Body of pancreas (tissue), 4 donors: Measurements from ENCODE around the gene CACNB3.

Source experiments
- POLR2A ChIP-seq, 3 donors: fragments of 450-650 bp; IDR thresholded peaks; one replicate each; pipeline ENCODE4 v1.6.1; 2016; ENCODE audit warnings: antibody characterized with exemption in 3 of 3, mild to moderate bottlenecking in 2 of 3
- TF ChIP-seq, protein P1 (sequence below), 7 experiments: fragments of 450-650 bp in 4 of 7; fragments of 200-600 bp in 3 of 7; sonication (generic) in 3 of 7; IDR thresholded peaks; one replicate each; pipeline ENCODE4 v1.5.1; 2016 to 2019; ENCODE audit warnings: antibody characterized with exemption in 7 of 7

DNA sequence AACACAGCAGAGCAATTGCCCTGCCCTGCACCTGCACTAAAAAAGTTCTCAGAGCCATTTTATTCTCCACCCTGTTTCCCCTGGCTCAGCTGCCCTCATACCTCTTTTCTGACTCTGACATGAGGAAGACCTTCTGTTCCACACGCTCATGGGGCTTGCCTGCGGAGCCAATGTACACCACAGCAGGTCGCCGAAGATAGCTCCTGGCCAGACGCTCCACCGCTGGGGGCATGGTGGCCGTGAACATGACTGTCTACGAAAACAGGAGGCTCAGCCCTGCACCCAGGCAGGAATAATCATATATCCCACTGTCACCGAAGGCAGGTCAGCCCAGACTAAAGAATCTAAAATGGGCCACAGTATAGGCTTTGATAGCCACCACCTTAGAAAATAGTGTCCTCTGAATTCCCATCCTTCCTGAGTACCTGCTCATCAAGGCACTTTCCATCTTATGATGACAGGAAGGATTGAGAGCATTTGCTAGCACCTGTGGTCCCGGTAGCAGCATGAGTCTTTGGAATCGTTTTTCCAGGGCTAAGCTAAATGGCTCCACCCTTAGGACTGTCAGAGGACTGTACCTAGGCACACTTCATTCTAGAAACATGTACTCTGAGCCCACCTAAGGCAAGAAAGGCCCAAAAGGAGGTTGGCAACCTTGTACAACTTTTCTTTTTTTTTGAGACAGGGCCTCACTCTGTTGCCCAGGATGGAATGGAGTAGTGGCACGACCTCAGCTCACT, 14.2 kb downstream of the CACNB3 start:
- TF ChIP-seq, protein P1, sequence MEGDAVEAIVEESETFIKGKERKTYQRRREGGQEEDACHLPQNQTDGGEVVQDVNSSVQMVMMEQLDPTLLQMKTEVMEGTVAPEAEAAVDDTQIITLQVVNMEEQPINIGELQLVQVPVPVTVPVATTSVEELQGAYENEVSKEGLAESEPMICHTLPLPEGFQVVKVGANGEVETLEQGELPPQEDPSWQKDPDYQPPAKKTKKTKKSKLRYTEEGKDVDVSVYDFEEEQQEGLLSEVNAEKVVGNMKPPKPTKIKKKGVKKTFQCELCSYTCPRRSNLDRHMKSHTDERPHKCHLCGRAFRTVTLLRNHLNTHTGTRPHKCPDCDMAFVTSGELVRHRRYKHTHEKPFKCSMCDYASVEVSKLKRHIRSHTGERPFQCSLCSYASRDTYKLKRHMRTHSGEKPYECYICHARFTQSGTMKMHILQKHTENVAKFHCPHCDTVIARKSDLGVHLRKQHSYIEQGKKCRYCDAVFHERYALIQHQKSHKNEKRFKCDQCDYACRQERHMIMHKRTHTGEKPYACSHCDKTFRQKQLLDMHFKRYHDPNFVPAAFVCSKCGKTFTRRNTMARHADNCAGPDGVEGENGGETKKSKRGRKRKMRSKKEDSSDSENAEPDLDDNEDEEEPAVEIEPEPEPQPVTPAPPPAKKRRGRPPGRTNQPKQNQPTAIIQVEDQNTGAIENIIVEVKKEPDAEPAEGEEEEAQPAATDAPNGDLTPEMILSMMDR (IDR thresholded peaks at IDR 0.05): no peak
- TF ChIP-seq POLR2A (IDR thresholded peaks at IDR 0.05): no peak
